Measurements from ENCODE around the gene GMIP. TPM values are rescaled to one million over a fixed set of nuclear protein-coding genes. Genes with fewer than 3 reads are reported as not detected.

The GMIP gene
- total RNA-seq, 1 experiment from 2014 or later = 18.1 TPM

- H3K9me3 ChIP-seq (ENCODE audit: control insufficient read depth, insufficient read depth, low read depth, low read length) = no peaks in the 10 kb centered on the region
- DNase-seq (ENCODE audit: low read depth, low spot score) (no peak), ATAC-seq (peak; percentile 68)
- no peaks in the 10 kb centered on the region for H3K36me3 ChIP-seq (ENCODE audit: control insufficient read depth, insufficient read depth, low read length)
- peak overlapping the region; percentile 0; the same call in 1 of the 2 replicates for H3K27ac ChIP-seq (ENCODE audit: low read length)
- TF ChIP-seq SIN3A (IDR thresholded peaks at IDR 0.05; ENCODE audit: borderline replicate concordance, insufficient read depth, low read depth, low read length) (no peak), TCF7L2 (IDR thresholded peaks at IDR 0.05; ENCODE audit: low read depth, low read length) (no peak), POLR2AphosphoS5 (IDR thresholded peaks at IDR 0.05; ENCODE audit: low read depth, low read length) (no peak), REST (IDR thresholded peaks at IDR 0.05; ENCODE audit: insufficient read depth in 1 of 2, low read depth in 2 of 2, low read length in 1 of 2) (no peak)
- TF ChIP-seq, protein P1, sequence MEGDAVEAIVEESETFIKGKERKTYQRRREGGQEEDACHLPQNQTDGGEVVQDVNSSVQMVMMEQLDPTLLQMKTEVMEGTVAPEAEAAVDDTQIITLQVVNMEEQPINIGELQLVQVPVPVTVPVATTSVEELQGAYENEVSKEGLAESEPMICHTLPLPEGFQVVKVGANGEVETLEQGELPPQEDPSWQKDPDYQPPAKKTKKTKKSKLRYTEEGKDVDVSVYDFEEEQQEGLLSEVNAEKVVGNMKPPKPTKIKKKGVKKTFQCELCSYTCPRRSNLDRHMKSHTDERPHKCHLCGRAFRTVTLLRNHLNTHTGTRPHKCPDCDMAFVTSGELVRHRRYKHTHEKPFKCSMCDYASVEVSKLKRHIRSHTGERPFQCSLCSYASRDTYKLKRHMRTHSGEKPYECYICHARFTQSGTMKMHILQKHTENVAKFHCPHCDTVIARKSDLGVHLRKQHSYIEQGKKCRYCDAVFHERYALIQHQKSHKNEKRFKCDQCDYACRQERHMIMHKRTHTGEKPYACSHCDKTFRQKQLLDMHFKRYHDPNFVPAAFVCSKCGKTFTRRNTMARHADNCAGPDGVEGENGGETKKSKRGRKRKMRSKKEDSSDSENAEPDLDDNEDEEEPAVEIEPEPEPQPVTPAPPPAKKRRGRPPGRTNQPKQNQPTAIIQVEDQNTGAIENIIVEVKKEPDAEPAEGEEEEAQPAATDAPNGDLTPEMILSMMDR (IDR thresholded peaks at IDR 0.05) = no peak
- CTCF ChIA-PET = no interaction called here
- POLR2A ChIA-PET = no interaction called here
- peak overlapping the region; percentile 52 to 62 for H3K4me3 ChIP-seq (ENCODE audit: low read depth in 2 of 2, low read length in 2 of 2)
- peaks cover 3% of the 10 kb centered on the region; the same call in 1 of the 2 replicates for H3K4me1 ChIP-seq (ENCODE audit: control insufficient read depth, insufficient read depth, low read length)
- no peaks in the 10 kb centered on the region for H3K27me3 ChIP-seq (ENCODE audit: control insufficient read depth, insufficient read depth, low read length)
- intact Hi-C loops (cut with micrococcal nuclease; ENCODE audit: unreplicated experiment) = no loop called here
- BruUV-seq (replicated peaks) = no TSS peak
- in situ Hi-C loops (cut with HindIII; ENCODE audit: low pct_unique_long_range_greater_than_20kb, low sequenced_read_pairs) = no loop called here
These were observed 14.8 kb downstream of the GMIP start for GRCh38 chr19:19628501-19629134.

- ATAC-seq (peak; percentile 77), DNase-seq (ENCODE audit: low read depth, low spot score) (no peak)
- BruUV-seq (replicated peaks) = no TSS peak
- H3K9me3 ChIP-seq (ENCODE audit: control insufficient read depth, insufficient read depth, low read depth, low read length) = no peaks in the 10 kb centered on the region
- intact Hi-C loops (cut with micrococcal nuclease; ENCODE audit: unreplicated experiment) = no loop called here
- ChIA-PET POLR2A (no interaction called here), CTCF (no interaction called here)
- H3K36me3 ChIP-seq (ENCODE audit: control insufficient read depth, insufficient read depth, low read length) = no peaks in the 10 kb centered on the region
- in situ Hi-C loops (cut with HindIII; ENCODE audit: low pct_unique_long_range_greater_than_20kb, low sequenced_read_pairs) = no loop called here
- H3K27ac ChIP-seq (ENCODE audit: low read length) = peak within 1 kb of the TSS; percentile 66
- H3K4me3 ChIP-seq (ENCODE audit: low read depth in 2 of 2, low read length in 2 of 2) = peak within 1 kb of the TSS; percentile 52 to 62
- peaks cover 3% of the 10 kb centered on the region; the same call in 1 of the 2 replicates for H3K4me1 ChIP-seq (ENCODE audit: control insufficient read depth, insufficient read depth, low read length)
- H3K27me3 ChIP-seq (ENCODE audit: control insufficient read depth, insufficient read depth, low read length) = no peaks in the 10 kb centered on the region
- TF ChIP-seq, protein P1 (IDR thresholded peaks at IDR 0.05) = no peak
- peak; percentile 52; the same call in 1 of the 2 replicates for TF ChIP-seq SIN3A (IDR thresholded peaks at IDR 0.05; ENCODE audit: borderline replicate concordance, insufficient read depth, low read depth, low read length)
- peak; percentile 27; the same call in 1 of the 2 replicates for TF ChIP-seq POLR2AphosphoS5 (IDR thresholded peaks at IDR 0.05; ENCODE audit: low read depth, low read length)
These were observed 15.6 kb downstream of the GMIP start, which contains the start of gene LPAR2 for GRCh38 chr19:19627621-19628500. Gene LPAR2, minus strand, starts transcription at chr19:19628220. Its CDS starts 945 bp downstream, at chr19:19627275.

Measured in Panc1 (cell line).